Transverse colon (tissue), 4 donors: ENCODE results near the gene BOK. TPM values are rescaled to one million over a fixed set of nuclear protein-coding genes. Genes with fewer than 3 reads are reported as not detected.

ENCODE experiments used
- DNase-seq: peaks from one replicate; pipeline ENCODE4 v3.0.0-alpha.2; 2019
- H3K27ac ChIP-seq, 4 donors: fragments of 200-600 bp; sonication (generic); 2 replicates each; pipeline ENCODE4 v1.5.1; 2016 to 2018; ENCODE audit warnings: inconsistent platforms in 4 of 4
- H3K27me3 ChIP-seq: fragments of 200-600 bp; sonication (generic); 2 replicates; pipeline ENCODE4 v1.5.1; 2017; ENCODE audit warnings: inconsistent platforms
- H3K36me3 ChIP-seq, 4 donors: fragments of 200-600 bp; sonication (generic); 2 replicates each; pipeline ENCODE4 v1.5.1; 2017 to 2019; ENCODE audit warnings: inconsistent platforms in 4 of 4
- H3K4me1 ChIP-seq, 4 donors: fragments of 200-600 bp; sonication (generic); 2 replicates each; pipeline ENCODE4 v1.5.1; 2017 to 2020; ENCODE audit warnings: inconsistent platforms in 4 of 4
- H3K4me3 ChIP-seq, 4 donors: fragments of 200-600 bp; sonication (generic); 1 replicate in 1 of 4; 2 replicates in 3 of 4; pipeline versions ENCODE4 v1.5.1 to v1.6.1; 2017 to 2019; ENCODE audit warnings: inconsistent platforms in 4 of 4
- H3K9me3 ChIP-seq, 2 donors: fragments of 200-600 bp; sonication (generic); 2 replicates each; pipeline ENCODE4 v1.5.1; 2017 to 2019; ENCODE audit warnings: inconsistent platforms in 2 of 2
- CTCF ChIP-seq, 5 experiments: fragments of 200-600 bp in 3 of 5; fragments of 450-650 bp in 2 of 5; sonication (generic) in 3 of 5; IDR thresholded peaks; 1 replicate in 2 of 5; 2 replicates in 3 of 5; pipeline ENCODE4 v1.5.1; 2016 to 2017; ENCODE audit warnings: antibody characterized with exemption in 5 of 5, inconsistent platforms in 3 of 5, mild to moderate bottlenecking in 2 of 5, moderate library complexity in 1 of 5
- EP300 ChIP-seq: sonication (generic); formaldehyde crosslinking; IDR thresholded peaks from one replicate; pipeline ENCODE4 v1.6.1; 2017; ENCODE audit warnings: antibody characterized with exemption, low read depth
- POLR2A ChIP-seq: fragments of 450-650 bp; IDR thresholded peaks from one replicate; pipeline ENCODE4 v1.6.1; 2016; ENCODE audit warnings: antibody characterized with exemption, mild to moderate bottlenecking, moderate library complexity
- POLR2AphosphoS5 ChIP-seq, 3 donors: sonication (generic); formaldehyde crosslinking; IDR thresholded peaks; one replicate each; pipeline ENCODE4 v1.6.1; 2016; ENCODE audit warnings: antibody characterized with exemption in 3 of 3
- WGBS, 2 donors: methylation state at CpG; one replicate each; pipeline ENCODE4 v1.1.5; 2018; ENCODE audit warnings: low coverage in 1 of 2; 5-methylcytosine and 5-hydroxymethylcytosine counted together
- in situ Hi-C, 4 donors: fragments of 200-750 bp; cut with MboI; loops; one replicate each; pipeline versions ENCODE4 v1.15.0 to v1.15.1; 2017; ENCODE audit warnings: low sequenced_read_pairs in 3 of 4, low pct_ligation_motif_present in 1 of 4, low pct_unique_long_range_greater_than_20kb in 1 of 4
- intact Hi-C: fragments of 100-400 bp; cut with DNase I; formaldehyde crosslinking; loops from one replicate; pipeline ENCODE4 v1.15.1; 2023; ENCODE audit warnings: low total_unique reads
- total RNA-seq, 4 donors: library from RNA; depleted of rRNA; stranded (reverse); fragments of >200 nt; gene quantifications; one replicate each; pipeline ENCODE4 v1.1.0, GENCODE V29; 2016

Gene BOK
- total RNA-seq, 4 donors from 2014 or later, result 21.0 to 84.2 (median 24.4) TPM

- no peaks in the 10 kb centered on the region for H3K9me3 ChIP-seq
- no peak for TF ChIP-seq POLR2AphosphoS5 (IDR thresholded peaks at IDR 0.05)
- no peak for TF ChIP-seq EP300
- intact Hi-C loops, result no loop called here
- in situ Hi-C loops, result no loop called here
- no peaks in the 10 kb centered on the region for H3K36me3 ChIP-seq
- no peak overlapping the region for H3K27ac ChIP-seq
- DNase-seq, result no peak
- H3K27me3 ChIP-seq, result no peaks in the 10 kb centered on the region
- no peaks in the 10 kb centered on the region for H3K4me1 ChIP-seq
- WGBS, 2 donors, result 84% methylated on average over 13 of the region's 13 CpGs; no CpG with 5 or more reads in 1 of the 2 donors
- no peak overlapping the region for H3K4me3 ChIP-seq
Observed at GRCh38 chr2:241531161-241531722, 27.3 kb upstream of the BOK start.

GRCh38 chr2:241532168-241532567 lies 26.4 kb upstream of the BOK start:
- intact Hi-C loops, result no loop called here
- peaks cover 2% of the 10 kb centered on the region for H3K27me3 ChIP-seq
- WGBS, 2 donors, result 88% methylated on average over 8 of the region's 8 CpGs; no CpG with 5 or more reads in 1 of the 2 donors
- H3K4me1 ChIP-seq, result no peaks in the 10 kb centered on the region
- H3K36me3 ChIP-seq, result no peaks in the 10 kb centered on the region
- H3K4me3 ChIP-seq, result no peak overlapping the region
- DNase-seq, result no peak
- TF ChIP-seq POLR2A (no peak), POLR2AphosphoS5 (IDR thresholded peaks at IDR 0.05) (no peak), CTCF (IDR thresholded peaks at IDR 0.05) (no peak), EP300 (no peak)
- H3K9me3 ChIP-seq, result no peaks in the 10 kb centered on the region
- in situ Hi-C loops, result no loop called here
- H3K27ac ChIP-seq, result no peak overlapping the region

DNA sequence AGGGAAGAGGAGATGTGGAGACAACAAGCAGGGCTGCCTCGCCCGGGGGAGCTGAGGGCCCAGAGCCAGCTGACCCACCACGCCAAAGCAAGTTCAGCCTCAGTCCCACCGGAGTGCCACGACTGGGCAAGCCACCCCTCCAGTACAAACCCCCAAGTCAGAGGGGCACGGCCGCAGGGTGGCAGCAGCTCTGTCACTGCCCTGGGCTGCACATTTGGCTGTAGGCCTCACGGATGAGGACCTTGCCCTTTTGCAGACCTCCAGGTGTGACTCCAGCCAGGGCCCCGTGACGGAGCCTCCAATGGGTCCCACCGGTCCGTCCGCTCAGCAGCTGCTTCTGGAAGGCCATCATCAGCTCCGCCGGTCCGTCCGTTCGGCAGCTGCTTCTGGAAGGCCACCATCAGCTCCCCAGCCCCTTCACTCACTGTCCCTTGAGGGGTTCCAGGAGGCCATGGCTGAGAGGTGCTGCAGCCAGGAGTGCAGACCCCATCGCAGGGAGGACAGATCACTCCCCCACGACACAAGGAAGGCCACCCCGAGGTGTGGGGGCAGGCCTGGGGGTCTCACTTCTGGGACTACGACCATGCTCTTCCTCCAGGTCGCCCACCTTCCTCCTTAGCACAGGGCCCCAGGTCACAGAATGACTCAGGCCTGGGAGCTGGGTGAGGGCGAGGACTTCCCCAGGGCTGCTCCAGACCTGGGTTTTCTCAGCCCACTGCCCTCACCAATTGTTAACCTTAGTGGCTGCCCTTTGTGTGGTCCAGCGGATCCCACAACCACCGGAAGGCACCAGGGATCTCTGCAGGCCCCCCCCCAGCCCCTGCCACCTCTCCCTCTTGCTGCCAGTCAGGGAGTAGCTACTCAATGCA lies 25.6 kb upstream of the BOK start:
- intact Hi-C loops (no loop called here), in situ Hi-C loops (no loop called here)
- Histone ChIP-seq H3K27ac (no peak overlapping the region), H3K36me3 (no peaks in the 10 kb centered on the region), H3K4me3 (no peak overlapping the region), H3K9me3 (no peaks in the 10 kb centered on the region), H3K4me1 (no peaks in the 10 kb centered on the region), H3K27me3 (peaks cover 3% of the 10 kb centered on the region)
- DNase-seq, result no peak
- 88 to 100% methylated on average over 1 to 23 of the region's 26 CpGs for WGBS, 2 donors
- TF ChIP-seq POLR2A, result no peak
- TF ChIP-seq EP300, result no peak
- TF ChIP-seq POLR2AphosphoS5 (IDR thresholded peaks at IDR 0.05), result no peak
- no peak for TF ChIP-seq CTCF (IDR thresholded peaks at IDR 0.05)

DNA sequence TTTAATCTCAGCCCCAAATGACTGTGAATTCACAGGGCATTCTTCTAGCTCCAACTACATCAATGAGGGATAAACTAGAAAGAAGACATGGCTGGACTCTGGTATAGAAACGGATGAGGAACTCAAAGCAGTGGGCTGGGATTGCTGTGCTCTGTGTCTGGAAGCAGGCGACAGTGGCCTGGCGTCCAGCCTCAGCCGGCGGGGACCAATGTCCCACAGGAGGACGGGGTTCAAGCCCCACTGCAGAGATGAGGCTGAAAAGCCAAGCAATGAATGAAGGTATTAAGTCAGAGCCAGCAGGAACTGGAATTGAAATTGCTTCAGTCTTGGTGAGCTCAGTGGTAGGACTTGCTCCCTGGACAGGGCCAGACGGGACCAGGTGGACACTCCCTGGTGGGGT lies 24.3 kb upstream of the BOK start:
- Histone ChIP-seq H3K27ac (no peak overlapping the region), H3K9me3 (no peaks in the 10 kb centered on the region), H3K36me3 (no peaks in the 10 kb centered on the region), H3K4me3 (no peak overlapping the region), H3K4me1 (no peaks in the 10 kb centered on the region), H3K27me3 (peaks cover 3% of the 10 kb centered on the region)
- WGBS, 2 donors, result 76% methylated on average over 7 of the region's 7 CpGs; no CpG with 5 or more reads in 1 of the 2 donors
- intact Hi-C loops (no loop called here), in situ Hi-C loops (no loop called here)
- TF ChIP-seq POLR2AphosphoS5 (IDR thresholded peaks at IDR 0.05) (no peak), POLR2A (no peak), CTCF (IDR thresholded peaks at IDR 0.05) (no peak), EP300 (no peak)
- no peak for DNase-seq
